ENCODE measurements around the gene PPARD. TPM values are rescaled to one million over a fixed set of nuclear protein-coding genes. Genes with fewer than 3 reads are reported as not detected.
"Not testable (repeated sequence)": the region's sequence is repeated elsewhere in the genome, so short reads cannot be mapped to it uniquely, and the experiment has no call there.

PPARD gene
- total RNA-seq, 1 donor from 2014 or later, result 9.9 TPM

DNA sequence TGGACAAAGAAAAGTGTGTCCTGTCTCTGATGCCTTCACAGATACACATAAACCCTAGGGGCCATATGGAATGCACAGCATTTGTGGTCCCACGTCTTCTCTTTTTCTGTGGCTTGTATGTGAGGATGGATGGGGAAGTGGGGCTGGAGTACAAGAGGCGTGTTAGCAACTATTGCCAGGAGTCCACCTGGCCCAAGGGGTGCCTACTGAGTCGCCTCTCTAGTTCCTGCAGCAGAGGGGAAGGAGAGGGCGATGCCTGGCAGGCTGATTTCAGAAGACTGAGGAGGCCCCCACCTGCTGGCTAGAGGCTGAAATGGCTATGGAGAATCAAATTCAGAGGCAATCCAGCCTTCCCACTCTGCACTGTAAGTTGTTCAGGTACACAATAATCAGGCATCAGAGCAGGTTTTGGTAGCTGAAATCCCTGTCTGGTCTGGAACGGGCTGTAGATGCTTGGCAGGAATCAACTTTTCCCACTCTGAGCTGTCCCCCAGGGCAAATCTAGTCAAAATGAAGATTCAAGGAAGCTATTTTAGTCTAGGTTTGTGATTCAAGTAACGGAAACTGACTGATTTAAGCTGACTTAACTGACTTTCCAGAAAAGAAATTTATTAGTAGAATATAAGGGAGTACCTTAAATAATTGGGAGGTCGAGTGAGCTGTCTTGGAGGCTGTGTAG lies 14.9 kb upstream of the PPARD start:
- Mint-ChIP-seq H3K4me3 (ENCODE audit: unreplicated experiment) (no peak overlapping the region), H3K9me3 (ENCODE audit: unreplicated experiment) (no peaks in the 10 kb centered on the region), H3K4me1 (ENCODE audit: low read depth, unreplicated experiment) (no peaks in the 10 kb centered on the region), H3K27ac (ENCODE audit: unreplicated experiment) (no peak overlapping the region), H3K36me3 (ENCODE audit: low read depth, unreplicated experiment) (peaks cover 3% of the 10 kb centered on the region), H3K27me3 (ENCODE audit: low read depth, unreplicated experiment) (peaks cover 5% of the 10 kb centered on the region)
- Histone ChIP-seq H3K9ac (ENCODE audit: low read length) (no peak overlapping the region), H2AFZ (ENCODE audit: low read depth, low read length) (no peak overlapping the region), H3K79me2 (ENCODE audit: insufficient read depth, low read length) (no peaks in the 10 kb centered on the region), H3K36me3 (ENCODE audit: insufficient read depth, low read length) (no peaks in the 10 kb centered on the region), H3K9me3 (ENCODE audit: insufficient read depth, low read depth, low read length) (peaks cover 3% of the 10 kb centered on the region), H3K27me3 (ENCODE audit: insufficient read depth, low read length) (no peaks in the 10 kb centered on the region), H3K4me3 (ENCODE audit: insufficient read depth, low read depth, low read length) (no peak overlapping the region), H3K4me1 (ENCODE audit: insufficient read depth, low read length) (no peaks in the 10 kb centered on the region), H3K27ac (ENCODE audit: low read depth, low read length) (no peak overlapping the region), H3K4me2 (ENCODE audit: low read length) (no peak overlapping the region), H4K20me1 (ENCODE audit: insufficient read depth, low read length) (no peaks in the 10 kb centered on the region)
- no peak for FAIRE-seq
- TF ChIP-seq, protein P1, sequence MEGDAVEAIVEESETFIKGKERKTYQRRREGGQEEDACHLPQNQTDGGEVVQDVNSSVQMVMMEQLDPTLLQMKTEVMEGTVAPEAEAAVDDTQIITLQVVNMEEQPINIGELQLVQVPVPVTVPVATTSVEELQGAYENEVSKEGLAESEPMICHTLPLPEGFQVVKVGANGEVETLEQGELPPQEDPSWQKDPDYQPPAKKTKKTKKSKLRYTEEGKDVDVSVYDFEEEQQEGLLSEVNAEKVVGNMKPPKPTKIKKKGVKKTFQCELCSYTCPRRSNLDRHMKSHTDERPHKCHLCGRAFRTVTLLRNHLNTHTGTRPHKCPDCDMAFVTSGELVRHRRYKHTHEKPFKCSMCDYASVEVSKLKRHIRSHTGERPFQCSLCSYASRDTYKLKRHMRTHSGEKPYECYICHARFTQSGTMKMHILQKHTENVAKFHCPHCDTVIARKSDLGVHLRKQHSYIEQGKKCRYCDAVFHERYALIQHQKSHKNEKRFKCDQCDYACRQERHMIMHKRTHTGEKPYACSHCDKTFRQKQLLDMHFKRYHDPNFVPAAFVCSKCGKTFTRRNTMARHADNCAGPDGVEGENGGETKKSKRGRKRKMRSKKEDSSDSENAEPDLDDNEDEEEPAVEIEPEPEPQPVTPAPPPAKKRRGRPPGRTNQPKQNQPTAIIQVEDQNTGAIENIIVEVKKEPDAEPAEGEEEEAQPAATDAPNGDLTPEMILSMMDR (IDR thresholded peaks at IDR 0.05; ENCODE audit: insufficient read depth, low read depth, low read length), result peak; percentile 55
- TF ChIP-seq EZH2 (IDR thresholded peaks at IDR 0.05; ENCODE audit: insufficient read depth, low read length), result no peak
- DNase-seq (ENCODE audit: low read depth), result no peak

DNA sequence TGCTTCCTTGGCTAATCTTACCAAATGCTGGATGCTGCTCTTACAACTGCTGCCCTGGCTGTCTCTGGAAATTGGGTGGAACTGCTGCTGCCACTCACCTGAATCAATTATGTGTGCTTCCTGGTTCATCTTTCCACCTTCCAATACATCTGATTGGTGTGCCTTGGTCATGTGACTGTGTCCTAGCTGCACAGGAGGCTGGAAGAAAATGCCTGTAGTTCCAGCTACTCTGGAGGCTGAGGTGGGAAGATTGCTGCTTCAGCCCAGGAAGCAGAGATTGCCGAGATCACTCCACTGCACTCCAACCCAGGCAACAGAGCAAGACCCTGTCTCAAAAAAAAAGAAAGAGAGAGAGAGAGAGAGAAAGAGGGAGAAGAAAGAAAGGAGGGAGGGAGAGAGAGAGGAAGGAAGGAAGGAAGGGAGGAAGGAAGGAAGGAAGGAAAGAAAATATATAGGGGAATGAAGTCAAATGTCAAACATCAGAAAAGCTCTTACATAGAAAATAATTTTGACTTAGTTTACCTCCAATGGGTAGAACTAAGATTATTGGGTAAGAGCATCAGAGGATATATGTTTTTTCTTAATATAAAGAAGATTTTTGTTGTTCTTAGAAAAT lies 14.1 kb upstream of the PPARD start:
- no peak overlapping the region for H3K4me3 ChIP-seq (ENCODE audit: insufficient read depth, low read depth, low read length)
- Mint-ChIP-seq H3K27ac (ENCODE audit: unreplicated experiment) (no peak overlapping the region), H3K4me1 (ENCODE audit: low read depth, unreplicated experiment) (no peaks in the 10 kb centered on the region), H3K36me3 (ENCODE audit: low read depth, unreplicated experiment) (peaks cover 4% of the 10 kb centered on the region), H3K4me3 (ENCODE audit: unreplicated experiment) (no peak overlapping the region), H3K27me3 (ENCODE audit: low read depth, unreplicated experiment) (peaks cover 6% of the 10 kb centered on the region), H3K9me3 (ENCODE audit: unreplicated experiment) (peaks cover 3% of the 10 kb centered on the region)
- H3K9me3 ChIP-seq (ENCODE audit: insufficient read depth, low read depth, low read length), result peaks cover 3% of the 10 kb centered on the region
- no peak overlapping the region for H2AFZ ChIP-seq (ENCODE audit: low read depth, low read length)
- DNase-seq (ENCODE audit: low read depth), result no peak
- H4K20me1 ChIP-seq (ENCODE audit: insufficient read depth, low read length), result no peaks in the 10 kb centered on the region
- no peak overlapping the region for H3K27ac ChIP-seq (ENCODE audit: low read depth, low read length)
- no peaks in the 10 kb centered on the region for H3K36me3 ChIP-seq (ENCODE audit: insufficient read depth, low read length)
- no peaks in the 10 kb centered on the region for H3K4me1 ChIP-seq (ENCODE audit: insufficient read depth, low read length)
- TF ChIP-seq, protein P1 (IDR thresholded peaks at IDR 0.05; ENCODE audit: insufficient read depth, low read depth, low read length), result no peak
- no peak for TF ChIP-seq EZH2 (IDR thresholded peaks at IDR 0.05; ENCODE audit: insufficient read depth, low read length)
- H3K79me2 ChIP-seq (ENCODE audit: insufficient read depth, low read length), result no peaks in the 10 kb centered on the region
- no peaks in the 10 kb centered on the region for H3K27me3 ChIP-seq (ENCODE audit: insufficient read depth, low read length)
- H3K9ac ChIP-seq (ENCODE audit: low read length), result no peak overlapping the region
- FAIRE-seq, result no peak
- no peak overlapping the region for H3K4me2 ChIP-seq (ENCODE audit: low read length)

DNA sequence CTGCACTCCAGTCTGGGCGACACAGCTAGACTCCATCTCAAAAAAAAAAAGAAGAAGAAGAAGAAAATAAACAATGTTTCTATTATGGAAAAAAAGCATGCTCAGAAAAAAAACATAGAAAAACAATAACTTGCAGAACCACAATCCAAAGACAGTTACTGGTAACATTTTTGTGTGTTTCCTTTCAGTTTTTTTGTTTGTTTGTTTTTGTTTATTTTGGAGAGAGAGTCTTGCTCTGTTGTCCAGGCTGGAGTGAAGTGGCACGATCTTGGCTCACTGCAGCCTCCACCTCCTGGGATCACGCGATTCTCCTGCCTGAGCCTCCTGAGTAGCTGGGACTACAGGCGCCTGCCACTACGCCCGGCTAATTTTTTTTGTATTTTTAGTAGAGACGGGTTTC lies 13.4 kb upstream of the PPARD start:
- H3K4me2 ChIP-seq (ENCODE audit: low read length); H3K36me3 Mint-ChIP-seq (ENCODE audit: low read depth, unreplicated experiment); H3K4me1 ChIP-seq (ENCODE audit: insufficient read depth, low read length); H3K4me3 Mint-ChIP-seq (ENCODE audit: unreplicated experiment); H3K27ac ChIP-seq (ENCODE audit: low read depth, low read length); H4K20me1 ChIP-seq (ENCODE audit: insufficient read depth, low read length); H2AFZ ChIP-seq (ENCODE audit: low read depth, low read length); FAIRE-seq; H3K4me3 ChIP-seq (ENCODE audit: insufficient read depth, low read depth, low read length); H3K9me3 ChIP-seq (ENCODE audit: insufficient read depth, low read depth, low read length); H3K27ac Mint-ChIP-seq (ENCODE audit: unreplicated experiment); H3K9me3 Mint-ChIP-seq (ENCODE audit: unreplicated experiment); DNase-seq (ENCODE audit: low read depth); H3K27me3 ChIP-seq (ENCODE audit: insufficient read depth, low read length); H3K4me1 Mint-ChIP-seq (ENCODE audit: low read depth, unreplicated experiment); H3K9ac ChIP-seq (ENCODE audit: low read length); H3K79me2 ChIP-seq (ENCODE audit: insufficient read depth, low read length); H3K36me3 ChIP-seq (ENCODE audit: insufficient read depth, low read length): not testable (repeated sequence)
- H3K27me3 Mint-ChIP-seq (ENCODE audit: low read depth, unreplicated experiment), result peaks cover 14% of the 10 kb centered on the region
